HepG2 (cell line): ENCODE measurements around the gene INKA2.

ENCODE experiments used
- CCAR2 ChIP-seq: fragments of 200-400 bp; formaldehyde crosslinking; optimal IDR thresholded peaks from 2 replicates; pipeline ENCODE3; 2018; ENCODE audit warnings: low read depth, mild to moderate bottlenecking, low read length, moderate library complexity
- CTCF ChIP-seq: sonication (generic); formaldehyde crosslinking; IDR thresholded peaks from 2 replicates; pipeline ENCODE4 v1.5.0; 2020; ENCODE audit warnings: mild to moderate bottlenecking, missing genetic modification reagents, moderate library complexity
- KLF11 ChIP-seq: IDR thresholded peaks from 2 replicates; pipeline ENCODE4 v1.6.1; 2016; ENCODE audit warnings: missing compliant biosample characterization
- POLR2A ChIP-seq, 2 experiments: IDR thresholded peaks; 2 replicates each; pipeline ENCODE4 v1.6.1; 2011; ENCODE audit warnings: low read depth in 2 of 2, low read length in 2 of 2, mild to moderate bottlenecking in 1 of 2, moderate library complexity in 1 of 2; ENCODE audit not compliant: insufficient read depth in 1 of 2
- TERF1 ChIP-seq: sonication (generic); formaldehyde crosslinking; IDR thresholded peaks from 2 replicates; pipeline ENCODE4 v1.8.0; 2022; ENCODE audit warnings: mild to moderate bottlenecking, missing genetic modification reagents, moderate library complexity
- ZBTB21 ChIP-seq: sonication (generic); formaldehyde crosslinking; IDR thresholded peaks from 2 replicates; pipeline ENCODE4 v1.4.0; 2020; ENCODE audit warnings: missing genetic modification reagents

- TF ChIP-seq CTCF (CRISPR knock-in tag) (no peak), TERF1 (CRISPR knock-in tag) (no peak), POLR2A (IDR thresholded peaks at IDR 0.05; ENCODE audit: insufficient read depth in 1 of 2, low read depth in 2 of 2, low read length in 2 of 2) (no peak), KLF11 (no peak), CCAR2 (no peak), ZBTB21 (no peak)
Measured at GRCh38 chr1:111734426-111734825, 4.8 kb downstream of the INKA2 start.
